ENCODE data around the gene GHRL. TPM values are rescaled to one million over a fixed set of nuclear protein-coding genes. Genes with fewer than 3 reads are reported as not detected.

Gene GHRL
- total and polyA plus RNA-seq, 7 donors = 0.54 to 1.5 (median 0.71) TPM; not detected in 4

GRCh38 chr3:10309736-10310135 lies 17.0 kb upstream of the GHRL start:
- Histone ChIP-seq H3K27ac (no peak overlapping the region), H3K9me3 (no peaks in the 10 kb centered on the region), H3K27me3 (no peaks in the 10 kb centered on the region), H3K4me1 (no peaks in the 10 kb centered on the region), H3K36me3 (peaks cover 28 to 98% (median 55%) of the 10 kb centered on the region in 4 donors), H3K4me3 (no peak overlapping the region)
- WGBS, 2 donors = 70 to 88% methylated on average over 4 of the region's 4 CpGs
- DNase-seq = no peak
- TF ChIP-seq CTCF (IDR thresholded peaks at IDR 0.05) (no peak), POLR2AphosphoS5 (IDR thresholded peaks at IDR 0.05) (no peak), EP300 (IDR thresholded peaks at IDR 0.05) (no peak), POLR2A (IDR thresholded peaks at IDR 0.05) (no peak)
- intact Hi-C loops (cut with DNase I) = no loop called here

GRCh38 chr3:10308678-10309077 lies 15.9 kb upstream of the GHRL start:
- no peaks in the 10 kb centered on the region for H3K4me1 ChIP-seq
- no peak overlapping the region for H3K4me3 ChIP-seq
- no peak for TF ChIP-seq CTCF (IDR thresholded peaks at IDR 0.05)
- TF ChIP-seq POLR2A (IDR thresholded peaks at IDR 0.05) = no peak
- no peak for TF ChIP-seq EP300 (IDR thresholded peaks at IDR 0.05)
- no peak for TF ChIP-seq POLR2AphosphoS5 (IDR thresholded peaks at IDR 0.05)
- intact Hi-C loops (cut with DNase I) = no loop called here
- no peak overlapping the region for H3K27ac ChIP-seq
- no peaks in the 10 kb centered on the region for H3K9me3 ChIP-seq
- whole genome bisulfite sequencing, 2 donors = 63 to 91% methylated on average over 7 of the region's 7 CpGs
- H3K27me3 ChIP-seq = no peaks in the 10 kb centered on the region
- DNase-seq = no peak
- peaks cover 33 to 98% (median 61%) of the 10 kb centered on the region in 4 donors for H3K36me3 ChIP-seq

- Histone ChIP-seq H3K27ac (no peak overlapping the region), H3K27me3 (no peaks in the 10 kb centered on the region), H3K4me1 (no peaks in the 10 kb centered on the region), H3K9me3 (no peaks in the 10 kb centered on the region), H3K4me3 (no peak overlapping the region), H3K36me3 (peaks cover 28 to 98% (median 60%) of the 10 kb centered on the region in 4 donors)
- 95 to 97% methylated on average over 3 of the region's 3 CpGs for WGBS, 2 donors
- DNase-seq = no peak
- TF ChIP-seq CTCF (IDR thresholded peaks at IDR 0.05) (no peak), EP300 (IDR thresholded peaks at IDR 0.05) (no peak), POLR2A (IDR thresholded peaks at IDR 0.05) (no peak), POLR2AphosphoS5 (IDR thresholded peaks at IDR 0.05) (no peak)
- intact Hi-C loops (cut with DNase I) = no loop called here
Measured at GRCh38 chr3:10306156-10306555, 13.4 kb upstream of the GHRL start.

- no peaks in the 10 kb centered on the region for H3K27me3 ChIP-seq
- no peak overlapping the region for H3K4me3 ChIP-seq
- intact Hi-C loops (cut with DNase I) = no loop called here
- DNase-seq = no peak
- no peaks in the 10 kb centered on the region for H3K4me1 ChIP-seq
- no peaks in the 10 kb centered on the region for H3K9me3 ChIP-seq
- no peak overlapping the region for H3K27ac ChIP-seq
- 96 to 97% methylated on average over 4 of the region's 4 CpGs for WGBS, 2 donors
- peaks cover 34 to 98% (median 61%) of the 10 kb centered on the region in 4 donors for H3K36me3 ChIP-seq
- TF ChIP-seq POLR2AphosphoS5 (IDR thresholded peaks at IDR 0.05) (no peak), EP300 (IDR thresholded peaks at IDR 0.05) (no peak), CTCF (IDR thresholded peaks at IDR 0.05) (no peak)
Measured at GRCh38 chr3:10305331-10305902, 12.7 kb upstream of the GHRL start.

- no peak overlapping the region for H3K27ac ChIP-seq
- no peak overlapping the region for H3K4me3 ChIP-seq
- 94 to 96% methylated on average over 8 of the region's 8 CpGs for WGBS, 2 donors
- no peaks in the 10 kb centered on the region for H3K9me3 ChIP-seq
- no peaks in the 10 kb centered on the region for H3K4me1 ChIP-seq
- H3K36me3 ChIP-seq = peaks cover 36 to 98% (median 64%) of the 10 kb centered on the region in 4 donors
- intact Hi-C loops (cut with DNase I) = no loop called here
- TF ChIP-seq CTCF (IDR thresholded peaks at IDR 0.05) = no peak
- TF ChIP-seq POLR2A (IDR thresholded peaks at IDR 0.05) = no peak
- TF ChIP-seq POLR2AphosphoS5 (IDR thresholded peaks at IDR 0.05) = no peak
- TF ChIP-seq EP300 (IDR thresholded peaks at IDR 0.05) = no peak
- no peak for DNase-seq
- H3K27me3 ChIP-seq = no peaks in the 10 kb centered on the region
Measured at GRCh38 chr3:10304905-10305304, 12.2 kb upstream of the GHRL start.

Measured in sigmoid colon (tissue), 7 donors.